Measurements from ENCODE around the gene KAZN. TPM values are rescaled to one million over a fixed set of nuclear protein-coding genes. Genes with fewer than 3 reads are reported as not detected.

KAZN gene
- polyA plus RNA-seq, 2 of the 4 experiments (the other 2 are of a cell fraction) = 1.3 to 1.9 TPM

GRCh38 chr1:14857436-14858195 is 259.1 kb downstream of the KAZN start:
- Histone ChIP-seq H3K9me3 (no peaks in the 10 kb centered on the region), H3K27ac (no peak overlapping the region), H3K4me3 (no peak overlapping the region), H3K4me2 (no peak overlapping the region), H3K4me1 (no peaks in the 10 kb centered on the region)
- FAIRE-seq (no peak), DNase-seq (ENCODE audit: low read depth in 1 of 2, low spot score in 1 of 2) (no peak), ATAC-seq (no peak)
- ChIA-PET POLR2A (no interaction called here), CTCF (no interaction called here)
- no peak for TF ChIP-seq BHLHE40 (IDR thresholded peaks at IDR 0.05; ENCODE audit: low read depth, low read length)
- TF ChIP-seq MAZ (IDR thresholded peaks at IDR 0.05; ENCODE audit: borderline replicate concordance, low read depth, low read length) = no peak
- no peak for TF ChIP-seq NR3C1 (IDR thresholded peaks at IDR 0.05)
- no peak for TF ChIP-seq RAD21 (conservative IDR thresholded peaks at IDR 0.05 in 1 of 2, IDR thresholded peaks at IDR 0.05 in 1 of 2)
- TF ChIP-seq ZFP36 (IDR thresholded peaks at IDR 0.05; ENCODE audit: borderline replicate concordance, partially characterized antibody) = no peak
- TF ChIP-seq HOXA7 (CRISPR knock-in tag; IDR thresholded peaks at IDR 0.05) = no peak
- no peak for TF ChIP-seq SMC3 (IDR thresholded peaks at IDR 0.05)
- no peak for TF ChIP-seq FOXS1 (CRISPR knock-in tag; IDR thresholded peaks at IDR 0.05)
- TF ChIP-seq EHMT2 (IDR thresholded peaks at IDR 0.05; ENCODE audit: low read depth) = no peak
- TF ChIP-seq GATA3 (IDR thresholded peaks at IDR 0.05; ENCODE audit: borderline replicate concordance) = no peak
- WGBS (ENCODE audit: missing lambda C conversion rate) = 57% methylated on average over 10 of the region's 10 CpGs

- POLR2A ChIA-PET = no interaction called here
- ATAC-seq (no peak), DNase-seq (ENCODE audit: low read depth in 1 of 2, low spot score in 1 of 2) (no peak), FAIRE-seq (no peak)
- H3K9me3 ChIP-seq = no peaks in the 10 kb centered on the region
- CTCF ChIA-PET = no interaction called here
- no peaks in the 10 kb centered on the region for H3K4me1 ChIP-seq
- H3K4me3 ChIP-seq = no peak overlapping the region
- H3K4me2 ChIP-seq = no peak overlapping the region
- TF ChIP-seq REST (IDR thresholded peaks at IDR 0.05) (no peak), ZNF302 (CRISPR knock-in tag; IDR thresholded peaks at IDR 0.05) (no peak), RCOR1 (IDR thresholded peaks at IDR 0.05; ENCODE audit: low read depth, low read length) (no peak), NPAS2 (CRISPR knock-in tag; IDR thresholded peaks at IDR 0.05; ENCODE audit: borderline replicate concordance) (no peak), SMC3 (IDR thresholded peaks at IDR 0.05) (no peak), KDM1A (IDR thresholded peaks at IDR 0.05; ENCODE audit: low read depth) (no peak), ESRRA (IDR thresholded peaks at IDR 0.05; ENCODE audit: borderline replicate concordance, low read length) (no peak), MAFK (IDR thresholded peaks at IDR 0.05; ENCODE audit: partially characterized antibody) (no peak), CHD4 (IDR thresholded peaks at IDR 0.05; ENCODE audit: borderline replicate concordance) (no peak), BHLHE40 (IDR thresholded peaks at IDR 0.05; ENCODE audit: low read depth, low read length) (no peak), E2F6 (IDR thresholded peaks at IDR 0.05; ENCODE audit: borderline replicate concordance, low read depth) (no peak), ZC3H11A (IDR thresholded peaks at IDR 0.05) (no peak), CBX8 (IDR thresholded peaks at IDR 0.05) (no peak)
- TF ChIP-seq, protein P1, sequence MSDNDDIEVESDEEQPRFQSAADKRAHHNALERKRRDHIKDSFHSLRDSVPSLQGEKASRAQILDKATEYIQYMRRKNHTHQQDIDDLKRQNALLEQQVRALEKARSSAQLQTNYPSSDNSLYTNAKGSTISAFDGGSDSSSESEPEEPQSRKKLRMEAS (IDR thresholded peaks at IDR 0.05) = no peak
- TF ChIP-seq, protein P2, sequence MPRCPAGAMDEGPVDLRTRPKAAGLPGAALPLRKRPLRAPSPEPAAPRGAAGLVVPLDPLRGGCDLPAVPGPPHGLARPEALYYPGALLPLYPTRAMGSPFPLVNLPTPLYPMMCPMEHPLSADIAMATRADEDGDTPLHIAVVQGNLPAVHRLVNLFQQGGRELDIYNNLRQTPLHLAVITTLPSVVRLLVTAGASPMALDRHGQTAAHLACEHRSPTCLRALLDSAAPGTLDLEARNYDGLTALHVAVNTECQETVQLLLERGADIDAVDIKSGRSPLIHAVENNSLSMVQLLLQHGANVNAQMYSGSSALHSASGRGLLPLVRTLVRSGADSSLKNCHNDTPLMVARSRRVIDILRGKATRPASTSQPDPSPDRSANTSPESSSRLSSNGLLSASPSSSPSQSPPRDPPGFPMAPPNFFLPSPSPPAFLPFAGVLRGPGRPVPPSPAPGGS (IDR thresholded peaks at IDR 0.05) = no peak
- H3K27ac ChIP-seq = no peak overlapping the region
- WGBS (ENCODE audit: missing lambda C conversion rate) = 23% methylated on average over 12 of the region's 13 CpGs
Observed at GRCh38 chr1:14862114-14862771, 263.8 kb downstream of the KAZN start.

All from A549 (cell line).